PFSK-1 (cell line): ENCODE data around the gene UBE2D1.

Experiments
- FOXP2 ChIP-seq: optimal IDR thresholded peaks from 2 replicates; pipeline ENCODE3; 2011; ENCODE audit warnings: borderline replicate concordance, control low read depth, inconsistent platforms; ENCODE audit not compliant: insufficient read depth; ENCODE audit errors: extremely low read length, extremely low read depth
- POLR2AphosphoS5 ChIP-seq: IDR thresholded peaks from 2 replicates; pipeline ENCODE4 v1.6.1; 2012; ENCODE audit warnings: low read depth, mild to moderate bottlenecking, control low read depth, low read length, moderate library complexity
- SIN3A ChIP-seq: IDR thresholded peaks from 2 replicates; pipeline ENCODE4 v1.6.1; 2012; ENCODE audit warnings: mild to moderate bottlenecking, low read length, moderate library complexity, borderline replicate concordance; ENCODE audit not compliant: insufficient read depth
- TAF1 ChIP-seq: IDR thresholded peaks from 2 replicates; pipeline ENCODE4 v1.6.1; 2012; ENCODE audit warnings: low read length, control low read depth, borderline replicate concordance; ENCODE audit not compliant: insufficient read depth
- TF ChIP-seq, protein P1 (sequence below), 2 experiments: IDR thresholded peaks; 2 replicates each; pipeline versions ENCODE4 v1.6.1 to v1.8.0; 2011 to 2012; ENCODE audit warnings: low read depth in 2 of 2, low read length in 2 of 2, control low read depth in 1 of 2, inconsistent platforms in 1 of 2, mild to moderate bottlenecking in 1 of 2, moderate library complexity in 1 of 2; ENCODE audit not compliant: insufficient read depth in 1 of 2

The UBE2D1 gene

DNA sequence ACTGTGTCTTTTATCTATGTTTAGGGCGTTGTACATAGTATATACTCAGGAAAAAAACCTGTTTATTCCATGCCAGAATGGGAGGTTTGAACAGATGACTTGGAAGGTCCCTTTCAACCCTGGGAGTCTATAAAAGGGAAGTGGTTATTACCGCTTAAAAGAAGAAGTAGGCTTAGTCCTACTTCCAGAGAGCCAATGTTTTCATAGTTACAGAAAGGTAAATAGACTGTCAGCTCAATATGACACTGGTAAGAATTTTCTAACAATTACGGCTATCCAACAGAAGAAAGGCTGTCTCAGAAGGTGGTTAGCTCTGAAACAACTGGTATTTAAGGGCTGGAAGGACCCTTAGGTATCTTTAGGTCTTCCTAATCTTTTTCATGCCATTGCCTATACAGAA, 49.3 kb downstream of the UBE2D1 start:
- no peak for TF ChIP-seq FOXP2
- no peak for TF ChIP-seq SIN3A
- no peak for TF ChIP-seq TAF1
- TF ChIP-seq POLR2AphosphoS5 = no peak
- TF ChIP-seq, protein P1, sequence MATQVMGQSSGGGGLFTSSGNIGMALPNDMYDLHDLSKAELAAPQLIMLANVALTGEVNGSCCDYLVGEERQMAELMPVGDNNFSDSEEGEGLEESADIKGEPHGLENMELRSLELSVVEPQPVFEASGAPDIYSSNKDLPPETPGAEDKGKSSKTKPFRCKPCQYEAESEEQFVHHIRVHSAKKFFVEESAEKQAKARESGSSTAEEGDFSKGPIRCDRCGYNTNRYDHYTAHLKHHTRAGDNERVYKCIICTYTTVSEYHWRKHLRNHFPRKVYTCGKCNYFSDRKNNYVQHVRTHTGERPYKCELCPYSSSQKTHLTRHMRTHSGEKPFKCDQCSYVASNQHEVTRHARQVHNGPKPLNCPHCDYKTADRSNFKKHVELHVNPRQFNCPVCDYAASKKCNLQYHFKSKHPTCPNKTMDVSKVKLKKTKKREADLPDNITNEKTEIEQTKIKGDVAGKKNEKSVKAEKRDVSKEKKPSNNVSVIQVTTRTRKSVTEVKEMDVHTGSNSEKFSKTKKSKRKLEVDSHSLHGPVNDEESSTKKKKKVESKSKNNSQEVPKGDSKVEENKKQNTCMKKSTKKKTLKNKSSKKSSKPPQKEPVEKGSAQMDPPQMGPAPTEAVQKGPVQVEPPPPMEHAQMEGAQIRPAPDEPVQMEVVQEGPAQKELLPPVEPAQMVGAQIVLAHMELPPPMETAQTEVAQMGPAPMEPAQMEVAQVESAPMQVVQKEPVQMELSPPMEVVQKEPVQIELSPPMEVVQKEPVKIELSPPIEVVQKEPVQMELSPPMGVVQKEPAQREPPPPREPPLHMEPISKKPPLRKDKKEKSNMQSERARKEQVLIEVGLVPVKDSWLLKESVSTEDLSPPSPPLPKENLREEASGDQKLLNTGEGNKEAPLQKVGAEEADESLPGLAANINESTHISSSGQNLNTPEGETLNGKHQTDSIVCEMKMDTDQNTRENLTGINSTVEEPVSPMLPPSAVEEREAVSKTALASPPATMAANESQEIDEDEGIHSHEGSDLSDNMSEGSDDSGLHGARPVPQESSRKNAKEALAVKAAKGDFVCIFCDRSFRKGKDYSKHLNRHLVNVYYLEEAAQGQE (IDR thresholded peaks at IDR 0.05; ENCODE audit: insufficient read depth in 1 of 2, low read depth in 2 of 2, low read length in 2 of 2) = no peak

GRCh38 chr10:58384544-58384998, 49.8 kb downstream of the UBE2D1 start:
- TF ChIP-seq POLR2AphosphoS5 = no peak
- TF ChIP-seq, protein P1 (IDR thresholded peaks at IDR 0.05; ENCODE audit: insufficient read depth in 1 of 2, low read depth in 2 of 2, low read length in 2 of 2) = no peak
- no peak for TF ChIP-seq TAF1
- no peak for TF ChIP-seq SIN3A
- TF ChIP-seq FOXP2 = no peak

GRCh38 chr10:58384999-58385783, 50.4 kb downstream of the UBE2D1 start, which contains the start of gene TFAM:
TFAM (plus strand) TSS chr10:58385410; CDS start chr10:58385548, 138 bp downstream.
- TF ChIP-seq FOXP2 (peak; percentile 74), POLR2AphosphoS5 (peak; percentile 95), SIN3A (peak; percentile 56; the same call in 1 of the 2 replicates), TAF1 (peak; percentile 48; the same call in 1 of the 2 replicates)
- TF ChIP-seq, protein P1 (IDR thresholded peaks at IDR 0.05; ENCODE audit: insufficient read depth in 1 of 2, low read depth in 2 of 2, low read length in 2 of 2) = peak in 1 of 2 experiments; percentile 49; a peak in 1 of 4 replicates

GRCh38 chr10:58385784-58386112, 50.9 kb downstream of the UBE2D1 start:
- TF ChIP-seq, protein P1 (IDR thresholded peaks at IDR 0.05; ENCODE audit: insufficient read depth in 1 of 2, low read depth in 2 of 2, low read length in 2 of 2) = no peak
- TF ChIP-seq POLR2AphosphoS5 (no peak), FOXP2 (no peak), SIN3A (no peak), TAF1 (no peak)
